Measurements from ENCODE around the gene SMC1B. TPM values are rescaled to one million over a fixed set of nuclear protein-coding genes. Genes with fewer than 3 reads are reported as not detected.

The SMC1B gene
- total and polyA plus RNA-seq, 4 donors, result 0.08 to 0.14 (median 0.11) TPM; not detected in 1

DNA sequence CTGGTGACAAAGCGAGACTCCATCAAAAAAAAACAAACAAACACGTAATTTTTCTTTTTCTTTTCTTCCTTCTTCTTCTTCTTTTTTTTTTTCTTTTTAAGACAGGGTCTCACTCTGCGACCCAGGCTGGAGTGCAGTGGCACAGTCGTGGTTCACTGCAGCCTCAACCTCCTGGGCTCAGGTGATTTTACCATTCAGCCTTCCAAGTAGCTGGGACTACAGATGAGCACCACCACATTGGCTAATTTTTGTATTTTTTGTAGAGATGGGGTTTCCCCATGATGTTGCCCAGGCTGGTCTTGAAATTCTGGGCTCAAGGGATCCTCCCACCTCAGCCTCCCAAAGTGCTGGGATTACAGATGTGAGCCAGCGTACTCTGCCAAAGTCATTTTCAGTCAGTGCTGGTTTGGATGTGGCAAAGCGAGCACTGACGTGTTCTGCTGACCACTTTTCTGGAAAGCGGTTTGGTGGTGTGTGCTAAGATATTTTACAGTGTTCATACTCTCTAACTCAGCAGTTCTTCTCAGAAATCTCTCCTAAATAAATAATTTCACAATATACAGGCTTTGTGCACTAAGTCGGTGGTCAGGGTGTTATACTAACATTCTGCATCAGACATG, 92.9 kb downstream of the SMC1B start:
- H3K27ac ChIP-seq (ENCODE audit: low read depth, low read length), result peak overlapping the region; percentile 61

DNA sequence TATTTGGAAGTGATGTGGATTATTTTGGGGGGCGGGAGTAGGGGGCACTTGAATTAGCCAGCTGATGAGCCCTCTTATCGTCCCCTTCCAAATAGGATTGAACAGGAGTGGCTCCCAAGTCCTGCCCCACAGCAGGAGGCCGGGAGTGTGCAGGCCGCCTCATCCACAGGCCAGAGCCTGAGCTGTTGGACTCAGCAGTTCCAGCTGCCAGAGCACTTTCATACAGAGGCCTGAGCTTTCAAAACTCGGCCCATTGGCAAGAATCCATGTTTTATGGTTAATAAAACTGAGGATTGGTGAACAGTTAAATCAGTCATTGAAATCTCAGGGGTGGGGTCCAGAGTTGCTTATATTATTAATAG, 94.1 kb downstream of the SMC1B start:
- Histone ChIP-seq H3K4me3 (ENCODE audit: low read depth, low read length) (no peak overlapping the region), H3K9me3 (ENCODE audit: control insufficient read depth, insufficient read depth, low read length) (no peaks in the 10 kb centered on the region), H3K27me3 (ENCODE audit: control insufficient read depth, insufficient read depth, low read length) (no peaks in the 10 kb centered on the region), H3K27ac (ENCODE audit: low read depth, low read length) (peak overlapping the region; percentile 61), H3K4me1 (ENCODE audit: control insufficient read depth, insufficient read depth, low read length) (peaks cover 15% of the 10 kb centered on the region), H3K36me3 (ENCODE audit: control insufficient read depth, insufficient read depth, low read length) (peaks cover 14% of the 10 kb centered on the region)
- 58% methylated on average over 5 of the region's 5 CpGs for WGBS (ENCODE audit: insufficient coverage)
- peak in 1 of 6 donors; percentile 63 for DNase-seq (ENCODE audit: low read depth in 4 of 6, low spot score in 6 of 6)

More for the DNA sequence above, 92.9 kb downstream of the SMC1B start:
- Histone ChIP-seq H3K4me1 (ENCODE audit: control insufficient read depth, insufficient read depth, low read length) (peaks cover 15% of the 10 kb centered on the region), H3K36me3 (ENCODE audit: control insufficient read depth, insufficient read depth, low read length) (peaks cover 19% of the 10 kb centered on the region), H3K27me3 (ENCODE audit: control insufficient read depth, insufficient read depth, low read length) (no peaks in the 10 kb centered on the region), H3K9me3 (ENCODE audit: control insufficient read depth, insufficient read depth, low read length) (no peaks in the 10 kb centered on the region), H3K4me3 (ENCODE audit: low read depth, low read length) (no peak overlapping the region)
- no peak for DNase-seq (ENCODE audit: low read depth in 4 of 6, low spot score in 6 of 6)
- WGBS (ENCODE audit: insufficient coverage), result 100% methylated on average over 2 of the region's 9 CpGs

DNA sequence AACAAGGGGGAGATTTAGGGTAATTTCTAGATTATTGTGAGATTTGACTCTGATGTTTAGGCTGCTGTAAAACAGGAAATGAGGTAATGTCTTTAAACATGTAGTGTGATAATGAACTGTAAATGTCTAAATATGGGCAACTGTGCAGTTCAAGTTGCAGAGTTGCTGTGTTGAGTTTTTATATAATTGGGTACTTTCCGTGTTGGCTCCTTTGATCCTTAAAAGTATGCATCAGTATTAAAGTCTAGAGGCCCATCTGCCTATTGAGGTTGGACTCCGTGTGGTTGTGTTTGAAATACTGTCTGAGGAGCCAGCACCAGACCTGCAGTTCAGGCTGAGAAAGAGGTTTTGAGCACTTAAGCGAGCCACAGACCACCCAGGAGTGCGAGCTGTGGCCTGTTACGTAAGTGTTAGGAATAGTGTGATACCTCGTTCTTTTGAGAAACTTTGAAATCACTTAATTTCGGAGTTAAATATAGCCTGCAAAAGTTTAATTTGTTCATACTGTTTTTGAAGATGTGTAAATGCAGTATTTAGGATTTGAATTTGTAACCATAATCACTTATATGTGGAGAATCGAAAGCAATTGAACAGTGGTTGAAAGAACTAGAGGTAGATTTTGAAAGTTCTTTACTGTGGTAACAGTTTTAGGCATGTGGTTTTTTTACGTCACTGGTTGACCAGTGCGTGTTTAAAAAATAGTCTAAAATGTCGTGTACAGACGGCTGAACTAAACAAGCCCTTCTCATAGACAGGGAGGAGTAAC, 94.7 kb downstream of the SMC1B start:
- Histone ChIP-seq H3K4me3 (ENCODE audit: low read depth, low read length) (no peak overlapping the region), H3K27me3 (ENCODE audit: control insufficient read depth, insufficient read depth, low read length) (no peaks in the 10 kb centered on the region), H3K27ac (ENCODE audit: low read depth, low read length) (peak overlapping the region; percentile 78), H3K9me3 (ENCODE audit: control insufficient read depth, insufficient read depth, low read length) (no peaks in the 10 kb centered on the region), H3K4me1 (ENCODE audit: control insufficient read depth, insufficient read depth, low read length) (peaks cover 15% of the 10 kb centered on the region), H3K36me3 (ENCODE audit: control insufficient read depth, insufficient read depth, low read length) (peaks cover 9% of the 10 kb centered on the region)
- 79% methylated on average over 10 of the region's 12 CpGs for WGBS (ENCODE audit: insufficient coverage)
- no peak for DNase-seq (ENCODE audit: low read depth in 4 of 6, low spot score in 6 of 6)

DNA sequence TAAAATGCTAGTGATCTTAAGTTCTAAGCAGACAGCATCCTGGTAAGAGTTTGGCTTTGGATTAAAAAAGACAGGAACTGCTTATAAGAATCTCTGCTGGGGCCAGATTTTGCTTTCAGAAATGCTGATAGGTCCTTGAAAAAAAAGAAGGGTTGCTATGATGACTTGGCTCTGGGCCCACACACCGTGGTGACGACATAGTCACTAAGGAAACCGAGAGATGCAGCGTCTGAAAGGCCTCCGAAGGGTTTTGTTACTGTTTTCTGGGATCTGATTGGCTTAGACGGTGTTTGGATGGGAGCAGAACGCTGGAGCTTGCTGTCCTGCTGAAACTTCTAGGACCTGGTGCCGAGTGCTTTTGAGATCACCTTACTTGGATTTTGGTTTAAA, 95.2 kb downstream of the SMC1B start:
- DNase-seq (ENCODE audit: low read depth in 4 of 6, low spot score in 6 of 6), result peak in 4 of 6 donors; percentile 66 to 94 (median 83)
- WGBS (ENCODE audit: insufficient coverage), result 6% methylated on average over 8 of the region's 8 CpGs
- Histone ChIP-seq H3K9me3 (ENCODE audit: control insufficient read depth, insufficient read depth, low read length) (no peaks in the 10 kb centered on the region), H3K4me1 (ENCODE audit: control insufficient read depth, insufficient read depth, low read length) (peaks cover 15% of the 10 kb centered on the region), H3K4me3 (ENCODE audit: low read depth, low read length) (no peak overlapping the region), H3K36me3 (ENCODE audit: control insufficient read depth, insufficient read depth, low read length) (peaks cover 4% of the 10 kb centered on the region), H3K27me3 (ENCODE audit: control insufficient read depth, insufficient read depth, low read length) (no peaks in the 10 kb centered on the region), H3K27ac (ENCODE audit: low read depth, low read length) (peak overlapping the region; percentile 78)

DNA sequence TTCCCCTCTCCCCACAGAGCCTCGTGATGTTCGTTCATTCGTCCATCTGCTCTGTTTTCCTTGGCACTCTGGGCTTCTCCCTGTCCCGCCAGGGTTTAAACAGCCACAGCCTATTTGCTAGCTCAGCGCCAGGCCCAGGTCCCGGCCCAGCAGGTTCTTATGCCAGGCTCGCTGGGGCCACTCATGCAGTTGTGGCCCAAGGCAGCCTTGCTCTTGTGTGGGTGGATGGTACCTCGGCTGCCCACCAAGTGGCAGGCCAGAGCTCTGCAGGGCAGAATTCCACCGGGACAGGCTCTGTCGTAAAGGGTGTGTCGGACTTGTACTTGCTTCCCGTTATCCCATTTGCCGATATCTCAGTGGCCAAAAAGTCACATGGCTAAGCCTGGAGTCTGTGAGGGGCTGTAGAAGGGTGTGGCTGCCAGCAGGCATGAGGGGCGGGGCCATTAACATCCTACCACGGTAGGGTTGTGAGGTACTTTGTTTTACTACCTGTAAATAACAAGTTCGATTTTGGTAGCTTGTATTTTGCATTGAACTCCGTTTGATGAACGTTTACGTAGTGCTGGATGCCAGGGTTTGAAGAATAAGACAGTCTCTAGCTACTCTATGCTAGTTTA, 95.7 kb downstream of the SMC1B start:
- Histone ChIP-seq H3K27ac (ENCODE audit: low read depth, low read length) (peak overlapping the region; percentile 78), H3K9me3 (ENCODE audit: control insufficient read depth, insufficient read depth, low read length) (no peaks in the 10 kb centered on the region), H3K27me3 (ENCODE audit: control insufficient read depth, insufficient read depth, low read length) (no peaks in the 10 kb centered on the region), H3K4me1 (ENCODE audit: control insufficient read depth, insufficient read depth, low read length) (peaks cover 15% of the 10 kb centered on the region), H3K4me3 (ENCODE audit: low read depth, low read length) (no peak overlapping the region), H3K36me3 (ENCODE audit: control insufficient read depth, insufficient read depth, low read length) (no peaks in the 10 kb centered on the region)
- WGBS (ENCODE audit: insufficient coverage), result 43% methylated on average over 10 of the region's 19 CpGs
- peak in 2 of 6 donors; percentile 46 to 70 for DNase-seq (ENCODE audit: low read depth in 4 of 6, low spot score in 6 of 6)

DNA sequence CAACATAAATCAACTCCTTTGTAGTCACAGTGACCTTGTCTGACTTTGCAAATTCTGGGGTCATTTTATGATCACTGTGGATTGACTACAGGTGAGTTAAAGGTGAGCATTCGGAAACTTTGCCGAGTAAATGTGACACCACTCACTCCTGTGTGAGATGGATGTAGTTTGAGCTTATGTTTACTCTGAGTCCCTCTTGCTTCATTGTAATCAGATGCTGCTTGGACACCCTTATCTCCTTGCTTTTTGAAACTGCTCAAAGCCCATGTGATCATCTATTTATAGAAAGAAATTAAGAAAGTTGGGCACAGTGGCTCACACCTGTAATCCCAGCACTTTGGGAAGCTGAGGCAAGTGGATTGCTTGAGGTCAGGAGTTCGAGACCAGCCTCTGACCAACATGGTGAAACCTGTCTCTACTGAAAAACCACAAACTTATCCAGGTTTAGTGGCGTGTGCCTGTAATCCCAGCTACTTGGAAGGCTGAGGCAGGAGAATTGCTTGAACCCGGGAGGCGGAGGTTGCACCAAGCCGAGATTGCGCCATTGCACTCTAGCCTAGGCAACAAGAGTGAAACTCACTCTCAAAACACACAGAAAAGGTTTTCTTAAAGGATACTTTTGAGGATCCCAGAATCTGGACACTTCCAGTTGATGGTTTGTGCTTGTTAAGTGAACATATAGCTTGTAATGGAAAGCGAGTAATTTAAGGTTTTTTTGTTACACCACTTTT, 96.4 kb downstream of the SMC1B start:
- Histone ChIP-seq H3K4me1 (ENCODE audit: control insufficient read depth, insufficient read depth, low read length) (peaks cover 15% of the 10 kb centered on the region), H3K9me3 (ENCODE audit: control insufficient read depth, insufficient read depth, low read length) (no peaks in the 10 kb centered on the region), H3K36me3 (ENCODE audit: control insufficient read depth, insufficient read depth, low read length) (no peaks in the 10 kb centered on the region), H3K27me3 (ENCODE audit: control insufficient read depth, insufficient read depth, low read length) (no peaks in the 10 kb centered on the region), H3K27ac (ENCODE audit: low read depth, low read length) (peak overlapping the region; percentile 78), H3K4me3 (ENCODE audit: low read depth, low read length) (no peak overlapping the region)
- no peak for DNase-seq (ENCODE audit: low read depth in 4 of 6, low spot score in 6 of 6)
- WGBS (ENCODE audit: insufficient coverage), result 100% methylated on average over 2 of the region's 9 CpGs

DNA sequence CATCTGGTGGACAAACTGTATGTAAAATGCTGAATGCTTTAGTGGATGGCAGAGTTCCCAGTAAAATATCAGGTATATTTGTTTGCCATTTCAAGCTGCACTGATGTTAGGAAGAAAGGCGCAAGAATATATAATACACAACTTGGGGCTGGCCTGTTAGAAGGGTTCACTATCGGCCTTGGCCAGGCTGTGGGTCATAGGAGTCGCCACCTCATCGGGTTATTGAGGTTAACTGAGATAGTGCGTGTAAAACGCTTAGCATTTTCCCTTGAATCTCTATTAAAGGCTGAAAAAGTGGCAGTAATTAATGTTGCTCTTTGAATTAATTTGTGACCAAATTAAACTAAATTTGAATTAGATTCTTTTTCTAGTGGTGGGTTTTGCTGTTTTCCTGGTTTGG, 98.6 kb downstream of the SMC1B start:
- Histone ChIP-seq H3K4me3 (ENCODE audit: low read depth, low read length) (no peak overlapping the region), H3K27me3 (ENCODE audit: control insufficient read depth, insufficient read depth, low read length) (no peaks in the 10 kb centered on the region), H3K27ac (ENCODE audit: low read depth, low read length) (no peak overlapping the region), H3K4me1 (ENCODE audit: control insufficient read depth, insufficient read depth, low read length) (peaks cover 30% of the 10 kb centered on the region), H3K36me3 (ENCODE audit: control insufficient read depth, insufficient read depth, low read length) (no peaks in the 10 kb centered on the region), H3K9me3 (ENCODE audit: control insufficient read depth, insufficient read depth, low read length) (no peaks in the 10 kb centered on the region)
- no CpG with 5 or more reads among the region's 6 CpGs for WGBS (ENCODE audit: insufficient coverage)
- DNase-seq (ENCODE audit: low read depth in 4 of 6, low spot score in 6 of 6), result no peak

DNA sequence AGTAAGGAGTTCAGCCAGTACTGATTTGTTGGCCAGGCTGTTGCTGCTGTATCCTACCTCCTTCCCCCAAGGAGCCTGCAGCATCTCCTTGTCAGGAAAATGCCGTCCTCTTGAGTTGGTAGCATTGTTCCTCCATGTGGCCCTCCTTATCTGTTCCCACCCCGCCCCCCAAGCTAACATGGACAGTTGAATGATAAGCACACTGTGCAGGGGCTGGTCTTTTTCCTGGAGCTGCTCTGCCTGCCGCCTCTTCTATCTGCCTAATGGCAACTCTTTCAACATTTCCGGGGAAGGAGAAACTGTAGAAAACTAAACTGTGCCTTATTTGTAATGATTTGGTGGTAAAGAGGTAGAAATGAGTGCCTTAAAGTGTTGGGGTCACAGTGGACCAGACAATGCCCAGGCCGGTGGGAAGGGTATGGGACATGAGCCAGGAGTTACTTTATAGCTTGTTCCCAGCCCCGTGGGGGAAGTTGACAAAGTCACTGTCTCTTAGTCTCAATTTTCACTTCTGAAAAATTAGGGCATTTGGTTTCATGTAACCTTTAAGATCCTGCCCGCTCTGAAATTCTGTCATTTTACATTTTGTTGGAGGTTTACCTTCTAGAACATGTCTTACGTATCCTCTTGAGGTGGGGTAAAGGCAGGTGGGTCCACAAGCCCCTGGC, 99.2 kb downstream of the SMC1B start:
- Histone ChIP-seq H3K27me3 (ENCODE audit: control insufficient read depth, insufficient read depth, low read length) (no peaks in the 10 kb centered on the region), H3K9me3 (ENCODE audit: control insufficient read depth, insufficient read depth, low read length) (no peaks in the 10 kb centered on the region), H3K27ac (ENCODE audit: low read depth, low read length) (no peak overlapping the region), H3K4me3 (ENCODE audit: low read depth, low read length) (no peak overlapping the region), H3K36me3 (ENCODE audit: control insufficient read depth, insufficient read depth, low read length) (no peaks in the 10 kb centered on the region), H3K4me1 (ENCODE audit: control insufficient read depth, insufficient read depth, low read length) (peaks cover 31% of the 10 kb centered on the region)
- no peak for DNase-seq (ENCODE audit: low read depth in 4 of 6, low spot score in 6 of 6)
- 71% methylated on average over 4 of the region's 8 CpGs for WGBS (ENCODE audit: insufficient coverage)

DNA sequence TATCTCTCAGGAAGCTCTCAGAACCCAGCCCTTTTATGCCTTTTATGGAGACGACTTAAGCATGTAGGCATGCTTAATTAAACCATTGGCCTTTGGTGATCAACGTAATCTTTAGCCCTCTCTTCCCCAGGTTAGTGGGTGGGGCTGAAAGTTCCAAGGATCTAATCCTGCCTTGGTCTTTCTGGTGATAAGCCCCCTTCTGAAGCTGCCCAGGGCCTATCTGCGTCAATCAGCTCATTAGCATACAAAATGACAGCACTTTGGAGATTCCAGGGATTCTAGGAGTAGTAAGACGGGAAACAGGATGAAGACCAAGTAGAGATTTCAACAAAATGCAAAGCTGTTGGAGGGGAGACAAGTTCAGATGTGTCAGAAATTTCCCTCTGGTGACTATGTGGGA, 100.5 kb downstream of the SMC1B start:
- Histone ChIP-seq H3K4me1 (ENCODE audit: control insufficient read depth, insufficient read depth, low read length) (peaks cover 34% of the 10 kb centered on the region), H3K9me3 (ENCODE audit: control insufficient read depth, insufficient read depth, low read length) (no peaks in the 10 kb centered on the region), H3K27ac (ENCODE audit: low read depth, low read length) (no peak overlapping the region), H3K4me3 (ENCODE audit: low read depth, low read length) (no peak overlapping the region), H3K27me3 (ENCODE audit: control insufficient read depth, insufficient read depth, low read length) (no peaks in the 10 kb centered on the region), H3K36me3 (ENCODE audit: control insufficient read depth, insufficient read depth, low read length) (no peaks in the 10 kb centered on the region)
- WGBS (ENCODE audit: insufficient coverage), result 86% methylated on average over 3 of the region's 4 CpGs
- no peak for DNase-seq (ENCODE audit: low read depth in 4 of 6, low spot score in 6 of 6)
